Stimulated activated CD8-positive, alpha-beta memory T cell treated with anti-CD3 and anti-CD28 coated beads, Interleukin-4, amount 100 ng/mL, for 4 hours (primary cell): ENCODE results near the gene FBLN1.
"Not testable (repeated sequence)": the region's sequence is repeated elsewhere in the genome, so short reads cannot be mapped to it uniquely, and the experiment has no call there.

Experiments
- DNase-seq, 2 donors: peaks; one replicate each; pipeline ENCODE4 v3.0.0-alpha.2; 2020; ENCODE audit warnings: low read depth in 2 of 2, low spot score in 1 of 2

FBLN1 gene

GRCh38 chr22:45544588-45545170 lies 42.0 kb downstream of the FBLN1 start:
- DNase-seq = no peak

GRCh38 chr22:45546333-45547015 lies 43.8 kb downstream of the FBLN1 start:
- DNase-seq = no peak

GRCh38 chr22:45547016-45547345 lies 44.3 kb downstream of the FBLN1 start:
- no peak for DNase-seq

- DNase-seq = no peak
These were observed 45.0 kb downstream of the FBLN1 start for GRCh38 chr22:45547731-45548130.

- DNase-seq = no peak
These were observed 45.7 kb downstream of the FBLN1 start for GRCh38 chr22:45548247-45548840.

- DNase-seq = no peak
These were observed 46.5 kb downstream of the FBLN1 start for GRCh38 chr22:45548991-45549761.

GRCh38 chr22:45549762-45550378 lies 47.2 kb downstream of the FBLN1 start:
- no peak for DNase-seq

GRCh38 chr22:45550416-45550815 lies 47.7 kb downstream of the FBLN1 start:
- DNase-seq = no peak

- no peak for DNase-seq
These were observed 48.2 kb downstream of the FBLN1 start for GRCh38 chr22:45550891-45551290.

GRCh38 chr22:45551310-45552016 lies 48.8 kb downstream of the FBLN1 start:
- DNase-seq = no peak

- DNase-seq = no peak
These were observed 49.3 kb downstream of the FBLN1 start for GRCh38 chr22:45552017-45552411.

- DNase-seq = no peak
These were observed 50.1 kb downstream of the FBLN1 start for GRCh38 chr22:45552580-45553350.

GRCh38 chr22:45553351-45554039 lies 50.8 kb downstream of the FBLN1 start:
- peak in 1 of 2 donors; percentile 14 for DNase-seq

- no peak for DNase-seq
These were observed 51.3 kb downstream of the FBLN1 start for GRCh38 chr22:45554040-45554406.

- no peak for DNase-seq
These were observed 52.2 kb downstream of the FBLN1 start for GRCh38 chr22:45554861-45555260.

- not testable (repeated sequence) for DNase-seq
These were observed 55.2 kb downstream of the FBLN1 start for GRCh38 chr22:45557926-45558325.

- DNase-seq = not testable (repeated sequence)
These were observed 57.4 kb downstream of the FBLN1 start for GRCh38 chr22:45560092-45560491.

GRCh38 chr22:45560761-45561160 lies 58.1 kb downstream of the FBLN1 start:
- not testable (repeated sequence) for DNase-seq

- no peak for DNase-seq
These were observed 59.4 kb downstream of the FBLN1 start for GRCh38 chr22:45562102-45562501.
